MCF 10A (cell line): ENCODE data around the gene TGM5. TPM values are rescaled to one million over a fixed set of nuclear protein-coding genes. Genes with fewer than 3 reads are reported as not detected.
A peak's percentile ranks its signal among the peaks of the same experiment; 100 is the strongest.

Experiments
- BruUV-seq: library from RNA; stranded (reverse); fragments of 400-500 nt; replicated peaks from 2 replicates; lab custom pipeline; 2021; lab: Mats Ljungman, UMichigan
- CTCF ChIA-PET: fragments of 300-600 bp; sonication (Branson Sonifier 250); formaldehyde crosslinking; extraction: SDS; loops from one replicate; lab custom pipeline; 2021; ENCODE audit warnings: antibody characterized with exemption, inconsistent platforms; lab: Yijun Ruan, JAX
- POLR2A ChIA-PET: fragments of 300-600, 350-650 bp; sonication (Branson Sonifier 250); formaldehyde crosslinking; extraction: SDS; loops from one replicate; lab custom pipeline; 2020; ENCODE audit warnings: antibody characterized with exemption, inconsistent platforms; lab: Yijun Ruan, JAX
- DNase-seq: peaks from one replicate; pipeline ENCODE4 v3.0.0-alpha.2; 2018; ENCODE audit not compliant: unreplicated experiment
- H3K27ac Mint-ChIP-seq: one replicate; pipeline ENCODE4 v1.8.0; 2022; ENCODE audit warnings: mild to moderate bottlenecking, low read depth, mixed read lengths; ENCODE audit not compliant: unreplicated experiment
- H3K27me3 Mint-ChIP-seq: one replicate; pipeline ENCODE4 v1.8.0; 2022; ENCODE audit warnings: mixed read lengths; ENCODE audit not compliant: insufficient read depth, unreplicated experiment
- H3K36me3 Mint-ChIP-seq: one replicate; pipeline ENCODE4 v1.8.0; 2022; ENCODE audit warnings: mild to moderate bottlenecking, moderate library complexity, mixed read lengths; ENCODE audit not compliant: insufficient read depth, unreplicated experiment
- H3K4me1 Mint-ChIP-seq: one replicate; pipeline ENCODE4 v1.8.0; 2022; ENCODE audit warnings: mixed read lengths; ENCODE audit not compliant: insufficient read depth, unreplicated experiment
- H3K4me3 Mint-ChIP-seq: one replicate; pipeline ENCODE4 v1.8.0; 2022; ENCODE audit warnings: mild to moderate bottlenecking, moderate library complexity, mixed read lengths; ENCODE audit not compliant: unreplicated experiment
- H3K9me3 Mint-ChIP-seq: one replicate; pipeline ENCODE4 v1.8.0; 2022; ENCODE audit warnings: mixed read lengths; ENCODE audit not compliant: unreplicated experiment
- intact Hi-C: fragments of 100-400 bp; cut with micrococcal nuclease; formaldehyde crosslinking; loops from 2 replicates; pipeline ENCODE4 v1.14.1; 2022
- total RNA-seq: library from RNA; stranded (reverse); gene quantifications from 2 replicates; pipeline ENCODE4 v1.2.3, GENCODE V29; 2022
- TF ChIP-seq, protein P1 (sequence below): fragments of 200-600 bp; IDR thresholded peaks from one replicate; pipeline ENCODE4 v1.8.0; 2022; ENCODE audit warnings: antibody characterized with exemption, mild to moderate bottlenecking; ENCODE audit not compliant: unreplicated experiment

The TGM5 gene
- total RNA-seq, 1 experiment from 2014 or later = 0.12 TPM

DNA sequence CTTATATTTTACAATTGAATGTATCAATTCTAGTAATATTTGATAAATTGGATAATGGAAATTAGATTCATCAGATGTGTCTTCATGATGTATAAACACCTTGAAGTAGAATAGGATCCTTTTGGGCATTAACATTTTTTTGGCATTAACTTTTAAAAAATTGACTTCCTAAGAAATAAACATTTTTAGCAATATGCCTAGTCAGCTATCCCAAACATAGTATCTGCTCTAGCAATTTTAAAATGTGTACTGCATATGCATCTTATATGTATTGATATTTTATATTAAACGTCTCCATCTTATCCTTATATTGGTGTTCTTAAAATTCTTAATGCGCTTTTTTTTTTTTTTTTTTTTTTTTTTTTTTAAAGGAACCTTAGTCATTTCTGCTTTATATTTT is 73.0 kb downstream of the TGM5 start:
- ChIA-PET POLR2A (interaction anchor here (1.9 to 2.7 kb wide), 2 partner anchors 8 to 10 kb away, joined by 9 read pairs; partner anchors contain the start of gene CCNDBP1), CTCF (interaction anchor here (0.6 to 4.3 kb wide), 4 partner anchors 10 to 103 kb away, joined by 3 to 52 read pairs (median 4); no protein-coding TSS in a partner anchor)
- no TSS peak for BruUV-seq
- H3K4me3 Mint-ChIP-seq = no peak overlapping the region
- no peak overlapping the region for H3K27ac Mint-ChIP-seq
- DNase-seq = no peak
- intact Hi-C loops = no loop called here
- no peaks in the 10 kb centered on the region for H3K4me1 Mint-ChIP-seq
- TF ChIP-seq, protein P1, sequence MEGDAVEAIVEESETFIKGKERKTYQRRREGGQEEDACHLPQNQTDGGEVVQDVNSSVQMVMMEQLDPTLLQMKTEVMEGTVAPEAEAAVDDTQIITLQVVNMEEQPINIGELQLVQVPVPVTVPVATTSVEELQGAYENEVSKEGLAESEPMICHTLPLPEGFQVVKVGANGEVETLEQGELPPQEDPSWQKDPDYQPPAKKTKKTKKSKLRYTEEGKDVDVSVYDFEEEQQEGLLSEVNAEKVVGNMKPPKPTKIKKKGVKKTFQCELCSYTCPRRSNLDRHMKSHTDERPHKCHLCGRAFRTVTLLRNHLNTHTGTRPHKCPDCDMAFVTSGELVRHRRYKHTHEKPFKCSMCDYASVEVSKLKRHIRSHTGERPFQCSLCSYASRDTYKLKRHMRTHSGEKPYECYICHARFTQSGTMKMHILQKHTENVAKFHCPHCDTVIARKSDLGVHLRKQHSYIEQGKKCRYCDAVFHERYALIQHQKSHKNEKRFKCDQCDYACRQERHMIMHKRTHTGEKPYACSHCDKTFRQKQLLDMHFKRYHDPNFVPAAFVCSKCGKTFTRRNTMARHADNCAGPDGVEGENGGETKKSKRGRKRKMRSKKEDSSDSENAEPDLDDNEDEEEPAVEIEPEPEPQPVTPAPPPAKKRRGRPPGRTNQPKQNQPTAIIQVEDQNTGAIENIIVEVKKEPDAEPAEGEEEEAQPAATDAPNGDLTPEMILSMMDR = no peak
- H3K36me3 Mint-ChIP-seq = peaks cover 69% of the 10 kb centered on the region
- no peaks in the 10 kb centered on the region for H3K27me3 Mint-ChIP-seq
- peaks cover 9% of the 10 kb centered on the region for H3K9me3 Mint-ChIP-seq

DNA sequence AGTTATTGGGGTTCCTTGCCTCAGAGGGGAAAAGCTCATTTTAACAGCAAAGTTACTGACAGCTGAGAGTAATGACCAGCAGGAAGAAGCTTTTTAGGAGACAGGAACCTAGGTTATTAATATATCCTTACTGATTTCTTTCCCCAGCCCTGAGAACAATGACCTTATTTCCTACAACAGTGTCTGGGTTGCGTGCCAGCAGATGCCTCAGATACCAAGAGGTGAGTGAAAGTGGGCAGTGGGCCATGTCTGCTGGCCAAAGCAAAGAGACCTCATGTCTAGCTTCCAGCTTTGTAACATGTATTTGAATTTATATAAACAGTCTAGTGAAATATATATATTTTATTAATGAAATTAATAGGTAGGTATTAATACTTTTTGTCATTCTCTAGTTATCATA is 76.5 kb downstream of the TGM5 start:
- POLR2A ChIA-PET = interaction anchor here (0.6 to 1.5 kb wide), 2 partner anchors 14 to 233 kb away, joined by 3 to 6 read pairs; no protein-coding TSS in a partner anchor
- CTCF ChIA-PET = interaction anchor here (1.2 to 1.7 kb wide), 3 partner anchors 15 to 95 kb away, joined by 5 to 10 read pairs (median 8); no protein-coding TSS in a partner anchor

DNA sequence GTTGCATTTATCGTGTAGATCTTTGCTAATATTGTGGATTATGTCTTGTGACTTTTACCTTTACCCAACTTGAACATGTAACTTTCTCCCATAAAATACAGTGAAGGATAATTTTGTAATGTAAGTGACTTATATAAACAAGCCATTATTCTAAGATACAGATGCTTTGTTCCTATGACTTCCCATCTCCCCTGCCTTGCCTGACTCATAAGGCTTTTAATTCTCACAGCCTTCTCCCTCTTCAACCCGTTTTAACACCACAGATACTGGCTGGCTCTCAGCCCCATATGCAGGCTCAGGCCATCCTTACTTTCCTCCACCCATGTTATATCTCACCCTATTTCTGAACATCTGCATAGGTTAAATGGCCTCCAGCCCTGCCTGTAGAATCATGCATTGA is 77.4 kb downstream of the TGM5 start:
- POLR2A ChIA-PET = no interaction called here
- H3K9me3 Mint-ChIP-seq = no peaks in the 10 kb centered on the region

More for the DNA sequence above, 76.5 kb downstream of the TGM5 start:
- no TSS peak for BruUV-seq
- Mint-ChIP-seq H3K27ac (no peak overlapping the region), H3K9me3 (no peaks in the 10 kb centered on the region), H3K4me1 (peaks cover 6% of the 10 kb centered on the region), H3K4me3 (no peak overlapping the region), H3K36me3 (peaks cover 71% of the 10 kb centered on the region), H3K27me3 (no peaks in the 10 kb centered on the region)
- intact Hi-C loops = no loop called here
- no peak for DNase-seq
- TF ChIP-seq, protein P1 = no peak

DNA sequence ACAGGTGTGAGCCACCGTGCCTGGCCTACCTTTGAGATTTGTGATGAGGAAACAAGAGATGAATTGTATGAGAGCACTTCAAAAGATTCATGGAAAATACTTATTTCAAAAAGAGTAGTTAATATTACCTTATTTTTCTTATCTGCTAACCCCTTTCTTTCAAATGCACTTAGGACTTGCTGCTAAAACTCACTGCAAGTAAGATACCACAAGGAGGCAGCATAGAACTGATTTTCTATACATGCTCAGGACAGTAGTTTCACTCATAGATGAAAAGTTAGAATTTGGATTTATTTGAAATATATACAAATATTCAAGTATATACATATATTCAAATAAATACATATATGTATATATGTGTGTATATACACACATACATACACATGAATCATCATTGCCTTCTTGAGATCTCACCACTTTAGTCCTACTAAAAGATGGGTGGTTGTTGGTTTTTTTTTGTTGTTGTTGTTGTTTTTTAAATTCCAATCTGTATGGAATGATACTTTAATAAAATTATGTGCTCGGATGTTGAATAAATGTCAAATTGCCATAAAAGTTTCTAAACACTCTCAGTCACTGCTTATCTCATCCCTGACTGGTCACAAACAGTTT is 79.1 kb downstream of the TGM5 start:
- Mint-ChIP-seq H3K4me1 (peaks cover 6% of the 10 kb centered on the region), H3K4me3 (no peak overlapping the region), H3K9me3 (no peaks in the 10 kb centered on the region), H3K27me3 (no peaks in the 10 kb centered on the region), H3K27ac (no peak overlapping the region), H3K36me3 (peaks cover 53% of the 10 kb centered on the region)
- peak; percentile 52 for DNase-seq
- POLR2A ChIA-PET = interaction anchor here (1.8 kb wide), 1 partner anchor 98 kb away, joined by 4 read pairs; no protein-coding TSS in a partner anchor
- no TSS peak for BruUV-seq
- CTCF ChIA-PET = interaction anchor here (0.6 to 2.4 kb wide), 6 partner anchors 13 to 98 kb away, joined by 3 to 18 read pairs (median 6); no protein-coding TSS in a partner anchor
- TF ChIP-seq, protein P1 = peak; percentile 75
- intact Hi-C loops = loop anchor here (1.0 to 10.0 kb wide), 4 partner anchors 53 to 483 kb away; partner anchors contain the start of gene TMEM62

More for the DNA sequence above, 77.4 kb downstream of the TGM5 start:
- peaks cover 63% of the 10 kb centered on the region for H3K36me3 Mint-ChIP-seq
- DNase-seq = no peak
- TF ChIP-seq, protein P1 = no peak
- no TSS peak for BruUV-seq
- CTCF ChIA-PET = interaction anchor here (1.2 to 1.7 kb wide), 4 partner anchors 15 to 96 kb away, joined by 4 to 10 read pairs (median 6); no protein-coding TSS in a partner anchor
- H3K27ac Mint-ChIP-seq = no peak overlapping the region
- no peaks in the 10 kb centered on the region for H3K27me3 Mint-ChIP-seq
- intact Hi-C loops = loop anchor here (10.0 kb wide), 1 partner anchor 54 kb away; the partner anchor contains the start of gene TMEM62
- H3K4me3 Mint-ChIP-seq = no peak overlapping the region
- H3K4me1 Mint-ChIP-seq = peaks cover 6% of the 10 kb centered on the region
